ENCODE data around the gene TBKBP1.

The TBKBP1 gene

GRCh38 chr17:47730681-47731080 is 36.7 kb downstream of the TBKBP1 start:
- H3K9ac ChIP-seq (ENCODE audit: low read length): no peak overlapping the region
- H3K4me1 ChIP-seq (ENCODE audit: insufficient read depth, low read length): peaks cover 5% of the 10 kb centered on the region
- no peaks in the 10 kb centered on the region for H3K9me3 ChIP-seq (ENCODE audit: low read length)
- no peak overlapping the region for H3K27ac ChIP-seq (ENCODE audit: low read depth, low read length)
- no peak overlapping the region for H3K4me3 ChIP-seq (ENCODE audit: low read depth in 1 of 2, low read length in 2 of 2)
- no peaks in the 10 kb centered on the region for H3K36me3 ChIP-seq (ENCODE audit: insufficient read depth, low read length)
- peaks cover 14 to 49% of the 10 kb centered on the region in 2 donors for H3K27me3 ChIP-seq (ENCODE audit: control insufficient read depth in 1 of 2, insufficient read depth in 2 of 2, low read length in 2 of 2)

- Histone ChIP-seq H3K36me3 (ENCODE audit: insufficient read depth, low read length) (no peaks in the 10 kb centered on the region), H3K4me3 (ENCODE audit: low read depth in 1 of 2, low read length in 2 of 2) (no peak overlapping the region), H3K27ac (ENCODE audit: low read depth, low read length) (no peak overlapping the region), H3K9ac (ENCODE audit: low read length) (no peak overlapping the region), H3K4me1 (ENCODE audit: insufficient read depth, low read length) (peaks cover 5% of the 10 kb centered on the region), H3K27me3 (ENCODE audit: control insufficient read depth in 1 of 2, insufficient read depth in 2 of 2, low read length in 2 of 2) (peaks cover 14 to 42% of the 10 kb centered on the region in 2 donors), H3K9me3 (ENCODE audit: low read length) (no peaks in the 10 kb centered on the region)
These were observed 37.4 kb downstream of the TBKBP1 start for GRCh38 chr17:47731396-47731795.

- Histone ChIP-seq H3K27ac (ENCODE audit: low read depth, low read length) (no peak overlapping the region), H3K4me3 (ENCODE audit: low read depth in 1 of 2, low read length in 2 of 2) (no peak overlapping the region), H3K9ac (ENCODE audit: low read length) (no peak overlapping the region), H3K36me3 (ENCODE audit: insufficient read depth, low read length) (no peaks in the 10 kb centered on the region), H3K9me3 (ENCODE audit: low read length) (no peaks in the 10 kb centered on the region), H3K27me3 (ENCODE audit: control insufficient read depth in 1 of 2, insufficient read depth in 2 of 2, low read length in 2 of 2) (peaks cover 14 to 44% of the 10 kb centered on the region in 2 donors), H3K4me1 (ENCODE audit: insufficient read depth, low read length) (peaks cover 5% of the 10 kb centered on the region)
These were observed 38.6 kb downstream of the TBKBP1 start for GRCh38 chr17:47732399-47733046.

- peaks cover 5% of the 10 kb centered on the region for H3K4me1 ChIP-seq (ENCODE audit: insufficient read depth, low read length)
- no peaks in the 10 kb centered on the region for H3K9me3 ChIP-seq (ENCODE audit: low read length)
- no peak within 1 kb of the TSS for H3K27ac ChIP-seq (ENCODE audit: low read depth, low read length)
- H3K36me3 ChIP-seq (ENCODE audit: insufficient read depth, low read length): no peaks in the 10 kb centered on the region
- no peak within 1 kb of the TSS for H3K9ac ChIP-seq (ENCODE audit: low read length)
- H3K27me3 ChIP-seq (ENCODE audit: control insufficient read depth in 1 of 2, insufficient read depth in 2 of 2, low read length in 2 of 2): peaks cover 14 to 40% of the 10 kb centered on the region in 2 donors
- H3K4me3 ChIP-seq (ENCODE audit: low read depth in 1 of 2, low read length in 2 of 2): peak within 1 kb of the TSS in 1 of 2 donors; percentile 9
These were observed 39.2 kb downstream of the TBKBP1 start, which contains the start of gene TBX21 for GRCh38 chr17:47733047-47733673. Gene TBX21 (plus strand): TSS chr17:47733236. CDS start chr17:47733455, 219 bp downstream.

GRCh38 chr17:47733674-47734410 is 39.9 kb downstream of the TBKBP1 start:
- no peak overlapping the region for H3K9ac ChIP-seq (ENCODE audit: low read length)
- peaks cover 5% of the 10 kb centered on the region for H3K4me1 ChIP-seq (ENCODE audit: insufficient read depth, low read length)
- H3K27ac ChIP-seq (ENCODE audit: low read depth, low read length): no peak overlapping the region
- no peaks in the 10 kb centered on the region for H3K9me3 ChIP-seq (ENCODE audit: low read length)
- peak overlapping the region in 1 of 2 donors; percentile 9 for H3K4me3 ChIP-seq (ENCODE audit: low read depth in 1 of 2, low read length in 2 of 2)
- no peaks in the 10 kb centered on the region for H3K36me3 ChIP-seq (ENCODE audit: insufficient read depth, low read length)
- H3K27me3 ChIP-seq (ENCODE audit: control insufficient read depth in 1 of 2, insufficient read depth in 2 of 2, low read length in 2 of 2): peaks cover 14 to 40% of the 10 kb centered on the region in 2 donors

GRCh38 chr17:47735139-47735464 is 41.1 kb downstream of the TBKBP1 start:
- Histone ChIP-seq H3K27me3 (ENCODE audit: control insufficient read depth in 1 of 2, insufficient read depth in 2 of 2, low read length in 2 of 2) (peaks cover 14 to 40% of the 10 kb centered on the region in 2 donors), H3K4me3 (ENCODE audit: low read depth in 1 of 2, low read length in 2 of 2) (no peak overlapping the region), H3K27ac (ENCODE audit: low read depth, low read length) (no peak overlapping the region), H3K9ac (ENCODE audit: low read length) (no peak overlapping the region), H3K36me3 (ENCODE audit: insufficient read depth, low read length) (no peaks in the 10 kb centered on the region), H3K9me3 (ENCODE audit: low read length) (no peaks in the 10 kb centered on the region), H3K4me1 (ENCODE audit: insufficient read depth, low read length) (peaks cover 5% of the 10 kb centered on the region)

- H3K4me1 ChIP-seq (ENCODE audit: insufficient read depth, low read length): peaks cover 5% of the 10 kb centered on the region
- no peak overlapping the region for H3K4me3 ChIP-seq (ENCODE audit: low read depth in 1 of 2, low read length in 2 of 2)
- no peak overlapping the region for H3K27ac ChIP-seq (ENCODE audit: low read depth, low read length)
- H3K36me3 ChIP-seq (ENCODE audit: insufficient read depth, low read length): no peaks in the 10 kb centered on the region
- no peaks in the 10 kb centered on the region for H3K9me3 ChIP-seq (ENCODE audit: low read length)
- no peak overlapping the region for H3K9ac ChIP-seq (ENCODE audit: low read length)
- H3K27me3 ChIP-seq (ENCODE audit: control insufficient read depth in 1 of 2, insufficient read depth in 2 of 2, low read length in 2 of 2): peaks cover 14 to 36% of the 10 kb centered on the region in 2 donors
These were observed 41.6 kb downstream of the TBKBP1 start for GRCh38 chr17:47735536-47736011.

- Histone ChIP-seq H3K4me1 (ENCODE audit: insufficient read depth, low read length) (peaks cover 5% of the 10 kb centered on the region), H3K9me3 (ENCODE audit: low read length) (no peaks in the 10 kb centered on the region), H3K36me3 (ENCODE audit: insufficient read depth, low read length) (no peaks in the 10 kb centered on the region), H3K27me3 (ENCODE audit: control insufficient read depth in 1 of 2, insufficient read depth in 2 of 2, low read length in 2 of 2) (peaks cover 14 to 33% of the 10 kb centered on the region in 2 donors), H3K4me3 (ENCODE audit: low read depth in 1 of 2, low read length in 2 of 2) (no peak overlapping the region), H3K9ac (ENCODE audit: low read length) (no peak overlapping the region), H3K27ac (ENCODE audit: low read depth, low read length) (no peak overlapping the region)
These were observed 42.8 kb downstream of the TBKBP1 start for GRCh38 chr17:47736501-47737495.

GRCh38 chr17:47738178-47738577 is 44.2 kb downstream of the TBKBP1 start:
- no peak overlapping the region for H3K9ac ChIP-seq (ENCODE audit: low read length)
- H3K4me3 ChIP-seq (ENCODE audit: low read depth in 1 of 2, low read length in 2 of 2): no peak overlapping the region
- H3K9me3 ChIP-seq (ENCODE audit: low read length): no peaks in the 10 kb centered on the region
- no peaks in the 10 kb centered on the region for H3K36me3 ChIP-seq (ENCODE audit: insufficient read depth, low read length)
- peaks cover 5% of the 10 kb centered on the region for H3K4me1 ChIP-seq (ENCODE audit: insufficient read depth, low read length)
- peaks cover 10 to 30% of the 10 kb centered on the region in 2 donors for H3K27me3 ChIP-seq (ENCODE audit: control insufficient read depth in 1 of 2, insufficient read depth in 2 of 2, low read length in 2 of 2)
- no peak overlapping the region for H3K27ac ChIP-seq (ENCODE audit: low read depth, low read length)

GRCh38 chr17:47739150-47739549 is 45.2 kb downstream of the TBKBP1 start:
- no peaks in the 10 kb centered on the region for H3K36me3 ChIP-seq (ENCODE audit: insufficient read depth, low read length)
- H3K4me3 ChIP-seq (ENCODE audit: low read depth in 1 of 2, low read length in 2 of 2): no peak overlapping the region
- H3K9me3 ChIP-seq (ENCODE audit: low read length): no peaks in the 10 kb centered on the region
- peaks cover 9 to 26% of the 10 kb centered on the region in 2 donors for H3K27me3 ChIP-seq (ENCODE audit: control insufficient read depth in 1 of 2, insufficient read depth in 2 of 2, low read length in 2 of 2)
- H3K27ac ChIP-seq (ENCODE audit: low read depth, low read length): no peak overlapping the region
- H3K9ac ChIP-seq (ENCODE audit: low read length): no peak overlapping the region
- no peaks in the 10 kb centered on the region for H3K4me1 ChIP-seq (ENCODE audit: insufficient read depth, low read length)

Measured in muscle layer of colon (tissue), 2 donors.